Measurements from ENCODE around the gene ANG.

Gene ANG

DNA sequence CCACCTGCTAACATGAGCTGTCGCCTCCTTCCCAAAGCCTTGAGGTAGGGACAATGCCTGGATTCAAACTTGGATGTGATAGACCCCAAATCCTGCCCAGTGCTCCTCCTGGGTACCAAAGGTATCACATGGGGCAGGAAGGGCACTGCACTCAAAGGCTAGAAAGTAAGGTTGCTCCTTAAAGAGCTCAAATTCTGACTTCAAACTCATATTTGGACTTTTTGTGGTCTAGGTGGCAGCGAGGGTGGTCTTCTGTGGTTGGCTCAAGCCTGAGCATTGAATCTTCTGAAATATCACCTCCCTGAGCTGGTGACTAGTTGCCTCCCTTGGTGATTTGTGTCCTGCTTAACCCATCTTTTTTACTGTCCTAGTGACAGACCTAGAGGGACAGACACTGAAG is 12.5 kb upstream of the ANG start:
- DNase-seq, result no peak

DNA sequence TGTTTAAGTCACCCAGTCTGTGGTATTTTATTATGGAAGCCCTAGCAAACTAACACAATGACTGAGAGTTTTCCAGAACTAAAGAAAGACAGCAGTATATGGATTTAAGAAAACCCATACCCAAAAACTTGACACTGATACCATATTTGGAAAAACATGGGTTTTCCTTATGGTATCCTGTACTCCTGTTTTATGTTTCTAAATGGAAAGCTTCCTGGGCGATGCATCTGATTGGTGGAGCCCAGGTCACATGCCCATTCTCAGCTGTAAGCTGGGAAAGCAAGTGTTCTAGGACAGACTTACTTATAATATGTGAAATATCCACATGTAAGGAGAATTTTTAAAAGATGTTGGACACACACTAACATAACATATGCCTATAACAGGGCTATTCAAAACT is 8.7 kb upstream of the ANG start:
- peak; percentile 45 for DNase-seq

DNA sequence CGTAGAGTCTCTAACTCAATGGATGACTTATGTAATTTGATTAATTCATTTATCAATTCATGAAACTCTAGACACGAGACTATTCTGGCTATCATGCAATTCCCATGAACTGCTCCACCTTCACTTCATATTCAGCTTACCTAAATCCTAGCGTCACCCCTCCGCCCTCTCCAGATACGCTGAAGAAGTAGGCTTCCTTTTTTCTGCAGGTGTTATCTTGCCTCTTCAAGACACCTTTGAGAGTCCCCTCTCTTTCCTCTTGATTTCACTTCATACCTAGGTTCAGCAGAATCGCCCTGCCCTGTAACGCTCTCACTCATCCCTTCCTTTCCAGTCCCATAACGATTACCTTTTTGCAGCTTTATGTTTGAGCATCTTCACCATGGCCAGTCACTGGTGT is 8.2 kb upstream of the ANG start:
- no peak for DNase-seq

DNA sequence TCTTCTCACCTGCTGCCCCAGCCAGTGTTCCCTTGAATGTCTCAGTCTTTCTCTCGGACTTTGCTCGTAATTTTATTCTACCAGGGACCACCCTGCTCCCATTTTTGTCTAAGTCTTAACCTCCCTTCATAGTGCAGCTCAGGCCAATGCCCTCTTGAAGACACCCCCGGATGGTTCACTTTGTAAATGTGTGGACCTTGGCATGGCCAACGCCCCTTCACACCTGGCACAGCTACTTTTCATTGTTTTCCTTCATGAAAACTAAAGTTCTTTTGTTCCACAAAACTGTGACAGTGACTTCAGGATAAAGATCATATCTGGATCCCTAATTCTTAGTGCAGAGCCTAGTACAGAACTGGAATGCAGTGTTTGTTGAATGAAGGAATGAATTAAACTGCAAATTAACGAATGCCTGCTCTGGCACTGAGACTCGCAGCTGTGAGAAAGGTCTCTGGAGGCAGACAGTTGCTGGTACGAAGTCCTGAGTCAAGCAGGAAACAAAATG is 7.7 kb upstream of the ANG start:
- no peak for DNase-seq

DNA sequence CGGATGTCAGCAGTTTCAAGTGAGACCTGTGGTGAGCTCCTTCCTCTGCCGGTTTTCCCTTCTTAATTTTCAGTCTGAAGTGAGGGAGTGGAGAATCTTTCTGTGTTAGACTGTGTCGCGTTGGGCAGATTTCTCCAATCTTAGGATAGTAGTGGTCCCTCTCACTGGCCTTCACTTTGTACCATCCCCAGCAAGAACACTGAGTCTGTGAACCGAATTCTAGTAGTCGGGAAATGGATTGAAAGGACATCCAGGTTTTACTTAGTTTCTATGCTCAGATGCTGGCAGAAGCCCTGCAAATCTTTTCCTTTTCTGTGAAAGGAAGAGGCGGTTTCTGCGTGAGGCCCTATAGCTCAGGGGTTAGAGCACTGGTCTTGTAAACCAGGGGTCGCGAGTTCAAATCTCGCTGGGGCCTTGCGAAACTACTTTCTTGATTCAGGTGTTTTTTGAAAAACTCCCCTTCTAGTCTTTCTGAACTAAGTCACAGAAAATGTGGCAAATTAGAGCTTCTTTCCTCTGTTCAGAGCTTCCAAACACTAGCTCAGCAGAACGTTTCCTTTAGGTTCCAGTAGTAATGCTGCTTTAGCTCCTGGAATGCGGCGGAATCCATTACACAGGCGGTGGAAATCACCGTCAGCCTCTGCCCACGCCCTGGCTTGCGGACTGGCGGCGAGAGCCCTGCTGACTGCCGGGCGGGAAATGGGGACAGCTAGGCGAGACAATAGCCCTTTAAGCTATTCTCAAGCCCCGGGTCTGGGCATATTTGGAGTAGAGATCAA is 7.0 kb upstream of the ANG start:
- peak; percentile 92 for DNase-seq

DNA sequence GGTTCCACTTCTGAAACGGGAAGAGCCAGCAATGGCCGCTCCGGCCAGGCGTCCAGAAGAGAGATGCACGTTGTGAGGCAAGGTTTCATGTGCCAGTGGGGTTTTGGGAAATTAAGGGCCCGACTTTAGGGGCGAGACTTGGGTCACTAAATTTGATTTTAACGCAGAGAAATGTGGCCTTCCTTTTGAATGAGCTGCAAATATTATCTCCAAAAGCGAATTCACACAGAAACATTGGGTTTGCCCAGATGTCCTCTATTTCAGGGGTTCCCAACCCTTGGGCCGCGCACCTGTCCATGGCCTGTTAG is 6.5 kb upstream of the ANG start:
- DNase-seq, result no peak

DNA sequence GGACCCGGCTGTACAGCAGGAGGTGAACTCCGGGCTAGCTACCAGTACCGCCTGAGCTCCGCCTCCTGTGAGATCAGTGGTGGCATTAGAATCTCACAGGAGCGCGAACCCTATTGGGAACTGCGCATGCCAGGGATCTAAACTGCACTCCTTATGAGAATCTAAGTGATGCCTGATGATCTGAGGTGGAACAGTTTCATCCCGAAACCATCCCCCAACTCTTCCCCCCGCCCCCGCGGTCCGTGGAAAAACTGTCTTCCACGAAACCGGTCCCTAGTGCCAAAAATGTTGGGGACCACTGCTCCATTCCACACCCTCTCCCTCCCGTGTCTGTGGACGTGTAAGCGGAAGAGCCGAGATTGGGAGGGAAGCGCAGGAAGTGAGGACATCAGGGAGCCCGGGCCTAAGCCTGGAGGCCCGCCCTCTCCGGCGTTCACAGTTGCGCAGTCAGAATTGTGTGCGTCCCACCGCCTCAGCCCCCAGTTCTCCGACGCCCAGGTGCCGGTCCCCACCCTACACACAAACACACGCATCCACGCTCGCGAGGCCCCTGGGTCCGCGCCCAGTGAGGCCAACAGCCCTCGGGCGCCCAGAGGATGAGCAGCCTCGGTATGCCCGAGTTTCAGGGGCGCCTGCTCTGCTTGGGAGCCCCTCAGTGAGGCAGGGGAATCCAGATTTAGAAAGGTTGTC is 6.0 kb upstream of the ANG start:
- peak; percentile 93 for DNase-seq

DNA sequence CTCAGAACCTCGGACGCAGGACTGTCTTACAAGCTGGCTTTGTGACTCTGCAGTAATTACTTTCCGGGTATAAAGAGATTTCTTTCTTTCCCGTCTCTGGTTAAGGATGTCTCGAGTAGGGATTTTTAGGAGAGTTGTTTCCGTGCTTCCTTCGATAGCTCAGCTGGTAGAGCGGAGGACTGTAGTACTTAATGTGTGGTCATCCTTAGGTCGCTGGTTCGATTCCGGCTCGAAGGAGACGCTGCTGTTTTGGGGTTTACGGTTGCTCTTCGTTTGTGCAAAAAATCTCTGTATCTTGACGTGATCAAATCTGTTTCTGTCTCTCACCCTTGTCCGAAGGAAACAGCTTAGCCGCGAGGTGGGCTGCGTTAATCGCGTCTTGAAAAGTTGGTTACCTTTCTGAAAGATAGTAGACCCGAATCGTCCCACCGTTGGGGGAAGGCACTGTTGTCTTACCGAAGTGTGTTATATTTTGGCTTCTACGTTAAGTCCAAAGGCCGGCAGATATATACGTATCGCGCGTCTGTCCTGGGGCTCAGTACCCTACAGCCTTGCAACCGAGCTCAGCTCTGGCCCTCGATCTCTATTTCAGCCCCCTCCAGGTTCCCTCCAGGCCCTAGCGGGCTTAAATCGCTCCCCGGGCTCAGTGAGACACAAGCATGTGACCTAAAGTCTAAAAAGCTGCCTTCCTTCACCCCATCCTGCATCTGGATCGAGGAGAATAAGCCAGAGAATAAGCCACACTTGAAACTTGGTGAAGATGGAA is 5.3 kb upstream of the ANG start:
- peak; percentile 94 for DNase-seq

DNA sequence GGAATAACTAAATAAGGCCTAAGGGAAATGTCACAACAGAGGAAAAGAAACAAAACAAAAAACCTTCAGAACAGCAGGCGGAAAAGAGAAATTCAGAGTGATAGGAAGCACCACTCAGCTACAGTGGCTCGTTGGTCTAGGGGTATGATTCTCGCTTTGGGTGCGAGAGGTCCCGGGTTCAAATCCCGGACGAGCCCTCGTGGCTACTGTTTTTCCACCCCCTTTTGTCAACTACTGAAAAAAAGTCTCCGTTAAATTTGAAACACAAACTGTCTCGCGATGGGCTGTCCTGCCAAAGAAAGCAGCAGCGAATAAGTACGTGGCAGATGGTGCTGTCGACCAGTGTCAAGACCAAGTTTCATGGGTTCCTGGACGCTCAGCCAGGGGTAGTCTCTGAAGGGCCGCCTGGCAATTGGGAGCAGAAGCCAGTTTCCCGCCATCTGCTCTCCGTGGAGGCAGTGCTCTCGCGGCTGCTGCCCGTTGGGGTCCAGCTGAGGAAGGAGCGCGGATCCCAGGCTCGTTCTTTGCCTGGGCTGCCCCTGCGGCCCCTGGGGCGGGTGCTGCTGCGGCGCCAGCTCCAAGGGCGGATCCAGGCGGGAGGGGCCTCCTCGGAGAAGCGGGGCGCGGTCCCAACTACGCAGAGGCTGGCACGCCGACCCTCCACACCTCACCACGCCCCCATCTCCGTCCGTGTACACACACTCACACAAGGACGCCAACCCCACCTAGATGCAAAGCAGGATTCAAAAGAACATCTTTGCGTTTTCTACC is 4.5 kb upstream of the ANG start, which contains the start of gene RNASE4:
TSS of gene RNASE4 (plus strand) at position 670 of the 771 bp plus-strand sequence. CDS start 14,812 bp downstream, outside the sequence.
- DNase-seq, result peak; percentile 93

DNA sequence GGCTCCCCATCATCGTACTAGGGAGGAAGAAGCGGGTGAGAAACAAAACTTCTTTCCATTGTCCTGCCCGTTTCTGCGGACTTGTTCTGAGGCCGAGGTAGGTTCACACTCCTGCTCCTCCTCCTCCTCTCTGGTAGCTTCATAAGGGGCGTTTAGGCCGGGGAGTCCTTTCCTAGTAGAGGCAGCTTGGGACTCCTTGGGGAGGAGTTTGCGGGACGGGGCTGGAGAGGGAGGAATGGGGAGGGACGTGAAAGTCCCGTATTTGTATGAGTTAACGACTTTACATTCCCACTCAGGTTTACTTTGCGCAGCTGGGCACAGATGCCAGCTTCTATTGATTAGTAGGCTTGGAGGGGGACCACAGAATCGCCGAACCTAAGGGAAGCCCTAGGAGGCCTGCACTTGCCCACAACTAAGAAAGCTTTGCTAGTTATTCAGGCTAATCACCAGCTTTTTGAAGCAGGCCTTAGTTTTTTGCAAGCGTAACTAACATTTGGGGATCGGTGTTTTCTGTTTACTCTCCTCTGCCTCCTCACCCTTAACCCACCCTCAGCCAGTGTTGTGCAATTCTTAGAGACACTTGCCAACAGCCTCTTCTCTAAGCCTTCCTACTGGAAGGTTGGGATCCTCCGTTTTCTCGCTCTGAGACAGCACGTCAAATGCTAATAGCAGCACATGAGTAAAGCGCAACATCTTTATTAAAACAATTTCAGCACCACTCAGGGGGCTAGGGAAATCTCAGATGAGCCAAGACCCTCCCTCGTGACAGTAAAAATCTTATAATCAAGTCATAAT is 3.7 kb upstream of the ANG start:
- peak; percentile 58 for DNase-seq

DNA sequence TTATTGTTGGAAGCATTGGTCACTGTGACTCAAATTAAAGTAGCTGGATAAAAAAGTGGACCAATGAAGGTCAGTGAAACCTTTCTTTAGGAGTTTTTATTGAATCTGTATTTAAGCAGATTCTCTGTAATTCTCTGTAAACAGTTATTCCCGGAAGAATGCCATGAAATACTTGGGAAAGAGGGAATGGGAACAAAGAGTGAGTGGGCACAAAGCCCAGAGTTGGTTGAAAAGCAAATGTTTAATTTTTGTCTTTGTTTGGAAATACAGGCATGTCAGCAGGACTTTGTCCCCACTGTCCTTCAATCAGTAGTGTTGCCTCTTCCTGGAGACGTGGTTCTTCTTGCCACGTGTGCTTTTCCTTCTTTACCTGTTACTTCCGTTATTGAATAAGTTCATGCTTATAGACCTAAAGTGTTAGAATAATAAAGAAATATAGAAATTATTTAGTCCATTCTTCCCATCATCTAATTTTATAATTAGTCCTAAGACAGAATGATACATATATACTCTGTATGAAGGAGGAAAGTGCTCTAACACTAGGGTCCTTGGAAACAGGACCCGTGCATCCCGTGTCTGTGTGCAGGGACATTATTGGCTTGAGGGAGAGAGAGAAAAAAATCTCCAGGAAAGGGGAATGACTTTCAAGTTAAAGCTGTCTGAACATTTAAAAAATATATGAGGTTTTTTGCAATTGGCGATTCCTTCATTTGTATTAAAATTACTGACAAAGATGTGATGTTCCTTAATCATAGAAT is 2.0 kb upstream of the ANG start:
- DNase-seq, result no peak

DNA sequence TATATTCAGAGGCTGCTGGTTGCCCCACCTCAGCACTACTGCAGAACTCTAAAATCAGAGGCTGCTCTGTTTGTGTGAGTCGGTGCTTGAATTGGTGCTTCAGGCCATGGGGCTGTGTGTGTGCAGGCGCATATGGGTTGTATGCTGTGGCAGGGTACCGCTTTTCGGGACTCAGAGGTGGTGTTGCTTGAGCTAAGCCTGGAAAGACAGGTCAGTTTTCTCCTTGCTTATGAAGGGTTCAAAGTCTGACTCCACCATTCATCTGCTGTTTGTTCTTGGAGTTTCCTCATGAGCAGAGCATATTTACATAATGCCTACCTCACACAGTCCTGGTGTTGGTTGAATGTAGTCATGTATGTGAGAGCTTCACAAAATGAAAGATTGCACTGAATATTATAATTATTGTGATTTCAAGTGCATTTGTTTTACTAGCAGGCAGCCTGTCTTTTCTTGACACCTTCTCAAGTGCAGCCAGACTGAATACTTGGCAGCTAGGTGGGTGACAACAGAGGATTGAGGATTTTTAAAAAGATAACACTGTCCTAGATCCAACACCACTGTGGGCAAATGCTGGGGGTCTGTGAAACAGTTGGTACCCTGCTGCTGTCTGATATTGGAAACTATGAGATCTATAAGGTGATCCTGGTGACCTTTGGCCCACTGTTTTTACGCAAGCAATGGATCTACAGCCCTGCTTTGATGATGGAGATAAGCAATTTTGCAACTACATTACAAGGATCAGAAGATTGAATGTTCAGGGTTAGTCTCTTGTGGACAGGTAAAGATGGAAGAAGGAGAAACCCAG is 1.0 kb upstream of the ANG start:
- DNase-seq, result no peak

DNA sequence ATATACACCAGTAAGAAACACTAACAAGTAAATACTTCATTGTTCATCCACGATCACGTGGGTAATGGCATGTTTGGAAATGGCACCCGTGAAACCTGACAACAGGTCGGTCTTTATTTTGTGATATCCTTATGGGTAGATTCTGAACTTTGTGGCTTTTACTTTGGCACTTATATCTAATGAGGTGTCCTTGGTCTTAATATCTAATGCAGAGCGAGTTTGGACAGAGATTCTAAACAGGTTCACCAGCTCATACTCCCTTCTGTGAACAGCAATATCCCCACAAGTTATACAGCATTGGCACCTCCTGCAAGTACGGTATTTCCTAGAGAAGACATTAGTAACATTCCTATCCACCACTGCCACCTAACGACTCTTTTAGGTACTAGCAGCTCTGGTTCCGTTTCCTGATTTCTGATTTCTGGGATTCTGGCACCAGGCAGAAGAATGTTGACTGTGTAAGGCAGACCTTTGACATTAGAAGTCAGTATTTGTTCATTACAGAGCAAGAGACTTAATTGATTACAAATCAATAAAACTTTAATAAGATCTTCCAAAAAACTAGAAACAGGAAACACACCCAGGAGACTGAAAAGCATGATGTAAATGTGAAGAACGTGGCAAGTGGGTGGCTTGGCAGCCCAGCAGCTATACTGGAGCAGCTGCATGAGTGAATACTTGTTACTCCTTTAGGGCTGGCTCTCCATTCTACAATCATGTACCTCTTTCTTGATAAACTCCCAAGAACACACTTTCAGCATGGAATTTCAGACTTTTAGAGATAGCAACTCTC is 2.5 kb downstream of the ANG start:
- peak; percentile 59 for DNase-seq

DNA sequence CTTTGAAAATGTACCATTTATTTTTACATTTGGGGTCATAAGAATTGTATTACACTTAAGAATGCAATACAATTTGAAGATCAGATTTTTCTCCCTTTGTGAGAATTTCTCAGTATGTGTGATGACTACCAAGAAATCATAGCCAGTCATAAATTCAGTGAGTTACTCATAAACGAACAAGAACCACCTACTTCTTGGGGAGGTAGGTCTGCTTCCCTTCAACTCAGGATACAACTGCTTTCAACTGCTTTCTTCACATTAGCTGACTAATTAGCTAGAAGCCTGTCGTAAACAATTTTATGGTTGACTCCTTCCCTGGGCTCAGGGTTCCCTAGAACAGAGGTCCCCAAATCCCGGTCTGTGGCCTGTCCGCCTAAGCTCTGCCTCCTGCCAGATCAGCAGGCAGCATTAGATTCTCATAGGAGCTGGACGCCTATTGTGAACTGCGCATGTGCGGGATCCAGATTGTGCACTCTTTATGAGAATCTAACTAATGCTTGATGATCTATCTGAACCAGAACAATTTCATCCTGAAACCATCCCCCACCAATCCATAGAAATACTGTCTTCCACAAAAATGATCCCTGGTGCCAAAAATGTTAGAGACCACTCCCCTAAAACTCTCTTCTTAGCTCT is 3.7 kb downstream of the ANG start:
- no peak for DNase-seq

DNA sequence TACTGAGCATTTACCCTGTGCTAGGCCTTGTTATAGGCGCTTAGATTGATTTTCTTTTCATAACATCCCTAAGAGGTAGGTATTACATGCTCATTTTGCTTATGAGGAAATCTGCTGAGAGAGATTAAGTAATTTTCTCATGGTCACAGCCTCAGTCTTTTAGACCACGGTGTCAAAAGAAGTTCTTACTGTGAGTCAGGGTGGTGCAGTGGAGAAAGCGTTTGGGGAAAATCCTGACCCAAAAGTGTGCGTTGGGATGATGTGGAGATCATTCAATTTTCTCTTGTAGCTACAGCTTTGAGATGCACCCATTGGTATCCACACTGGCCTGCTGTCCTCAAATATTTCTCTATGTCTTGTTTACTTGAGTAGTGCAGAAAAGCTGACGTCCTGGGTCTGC is 8.2 kb downstream of the ANG start:
- DNase-seq, result no peak

DNA sequence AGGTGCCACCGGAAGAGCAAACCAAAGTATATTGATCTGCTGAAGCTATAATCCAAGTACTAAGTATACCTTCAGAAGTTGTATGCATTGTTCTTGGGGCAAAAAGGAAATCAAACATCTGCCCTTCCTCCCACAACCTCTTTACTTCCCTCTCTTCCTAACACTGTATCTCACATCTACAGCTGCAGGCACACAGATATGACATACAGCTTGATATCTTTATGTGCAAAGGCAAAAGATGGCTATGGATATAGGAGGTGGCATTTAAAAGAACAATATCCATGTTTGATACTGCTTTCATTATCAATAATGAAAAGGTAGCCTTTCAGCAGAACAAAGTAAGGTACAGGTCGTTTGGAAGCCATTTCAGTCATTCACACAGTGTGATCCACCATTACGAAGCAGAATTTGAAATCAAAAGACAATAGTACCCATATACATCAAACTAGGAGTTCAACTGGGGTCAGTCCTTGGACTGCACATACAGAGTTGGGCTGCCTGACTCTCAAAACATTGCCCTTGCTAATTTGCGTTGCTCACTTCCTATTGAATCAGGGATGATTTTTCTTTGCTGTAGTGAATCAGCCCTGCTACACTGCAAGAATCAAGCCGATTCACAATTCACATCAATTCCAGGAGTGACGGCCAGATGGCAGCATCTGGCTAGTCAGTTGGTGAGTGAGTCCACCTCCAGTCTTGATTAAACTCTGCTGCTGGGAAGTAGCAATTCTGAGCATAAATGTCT is 8.9 kb downstream of the ANG start:
- DNase-seq, result peak; percentile 57

DNA sequence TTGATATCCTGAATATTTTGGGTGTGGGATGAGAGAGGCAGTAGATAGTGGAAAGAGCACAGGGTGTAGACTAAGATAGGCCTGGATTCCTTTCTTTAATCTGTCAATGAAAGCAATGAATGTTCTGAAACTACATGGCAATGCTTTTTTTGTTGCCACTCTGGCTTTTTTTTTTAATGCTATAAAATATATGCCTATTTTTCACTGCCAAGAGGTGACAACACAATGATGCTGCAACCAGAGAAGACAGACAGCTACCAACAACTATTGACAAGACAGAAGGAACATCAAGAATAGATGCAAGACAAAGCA is 9.4 kb downstream of the ANG start:
- no peak for DNase-seq

DNA sequence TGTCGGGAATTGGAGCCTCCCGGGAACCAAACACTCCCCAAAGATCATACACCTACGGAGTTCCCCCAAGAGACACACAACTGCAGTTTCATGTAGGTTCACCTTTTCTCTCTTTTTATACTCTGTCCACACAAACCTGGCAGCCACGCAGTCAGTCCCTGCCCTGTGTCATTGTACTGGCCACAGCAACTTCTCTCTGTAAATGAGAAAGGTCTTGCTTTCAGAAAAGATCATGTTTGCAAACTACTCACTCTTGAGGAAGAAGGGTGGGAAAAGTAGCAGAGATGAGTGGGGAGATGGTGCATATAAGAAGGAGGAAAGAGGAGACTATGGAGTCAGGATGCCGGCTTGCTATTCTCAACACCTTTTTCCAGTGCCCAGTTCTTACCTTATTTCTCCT is 10.4 kb downstream of the ANG start:
- no peak for DNase-seq

DNA sequence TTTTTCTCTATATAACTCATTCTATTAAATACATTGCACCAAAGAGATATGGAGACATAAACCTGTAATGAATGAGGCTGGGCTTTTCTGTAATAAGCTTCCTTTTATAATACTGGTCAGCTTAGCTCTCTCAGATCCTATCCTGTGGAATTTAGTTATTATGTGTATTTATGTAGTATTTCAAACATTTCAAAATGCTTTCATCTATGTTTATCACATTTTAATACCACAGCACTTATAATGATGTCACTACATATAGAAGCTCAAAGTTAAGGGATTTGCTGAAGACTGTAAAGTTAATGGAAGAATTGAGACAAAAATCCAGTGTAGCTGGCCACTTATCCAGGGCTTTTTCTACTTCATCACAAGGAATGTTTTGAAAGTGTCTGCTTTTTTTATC is 11.4 kb downstream of the ANG start:
- DNase-seq, result no peak

Data from fibroblast of skin of right quadriceps (primary cell).